HepG2 (cell line): ENCODE measurements around the gene IFNA2. TPM values are rescaled to one million over a fixed set of nuclear protein-coding genes. Genes with fewer than 3 reads are reported as not detected.

Experiments
- ELF4 ChIP-seq: sonication (generic); formaldehyde crosslinking; IDR thresholded peaks from 2 replicates; pipeline ENCODE4 v1.5.0; 2020; ENCODE audit warnings: missing genetic modification reagents, mild to moderate bottlenecking, moderate library complexity, borderline replicate concordance
- FOXJ3 ChIP-seq: sonication (generic); formaldehyde crosslinking; IDR thresholded peaks from 2 replicates; pipeline ENCODE4 v1.4.0; 2020; ENCODE audit warnings: missing genetic modification reagents, mild to moderate bottlenecking, borderline replicate concordance
- GATAD2A ChIP-seq: IDR thresholded peaks from 2 replicates; pipeline ENCODE4 v1.6.1; 2016
- MATR3 ChIP-seq: sonication (generic); formaldehyde crosslinking; IDR thresholded peaks from 2 replicates; pipeline ENCODE4 v1.4.0; 2020; ENCODE audit warnings: missing genetic modification reagents
- NCOA2 ChIP-seq: sonication (generic); formaldehyde crosslinking; IDR thresholded peaks from 2 replicates; pipeline ENCODE4 v1.8.0; 2022; ENCODE audit warnings: inconsistent platforms
- PCBP2 ChIP-seq: fragments of 200-400 bp; formaldehyde crosslinking; optimal IDR thresholded peaks from 2 replicates; pipeline ENCODE3; 2018; ENCODE audit warnings: low read length, low read depth; ENCODE audit not compliant: poor library complexity, severe bottlenecking
- RELA ChIP-seq: sonication (generic); formaldehyde crosslinking; IDR thresholded peaks from 2 replicates; pipeline ENCODE4 v1.4.0; 2020; ENCODE audit warnings: missing genetic modification reagents
- SYNCRIP ChIP-seq: fragments of 200-400 bp; formaldehyde crosslinking; IDR thresholded peaks from 2 replicates; pipeline ENCODE4 v1.6.1; 2018; ENCODE audit warnings: mild to moderate bottlenecking, low read depth, low read length; ENCODE audit not compliant: insufficient read depth
- TCF12 ChIP-seq, 2 experiments: fragments of 450-650 bp in 1 of 2; sonication (generic) in 1 of 2; formaldehyde crosslinking in 1 of 2; IDR thresholded peaks; 2 replicates each; pipeline versions ENCODE4 v1.6.1 to v1.8.0; 2017 to 2022; ENCODE audit warnings: antibody characterized with exemption in 1 of 2, mild to moderate bottlenecking in 1 of 2, missing genetic modification reagents in 1 of 2, moderate library complexity in 1 of 2
- ZC3H4 ChIP-seq: sonication (generic); formaldehyde crosslinking; IDR thresholded peaks from 2 replicates; pipeline ENCODE4 v1.4.0; 2020; ENCODE audit warnings: missing genetic modification reagents, borderline replicate concordance
- ZNF12 ChIP-seq: sonication (generic); formaldehyde crosslinking; IDR thresholded peaks from 2 replicates; pipeline ENCODE4 v1.5.0; 2020; ENCODE audit warnings: missing genetic modification reagents
- ZNF432 ChIP-seq: sonication (generic); formaldehyde crosslinking; IDR thresholded peaks from 2 replicates; pipeline ENCODE4 v1.5.0; 2020; ENCODE audit warnings: missing genetic modification reagents, mild to moderate bottlenecking, borderline replicate concordance
- ZNF550 ChIP-seq: sonication (generic); formaldehyde crosslinking; IDR thresholded peaks from 2 replicates; pipeline ENCODE4 v1.4.0; 2020; ENCODE audit warnings: mild to moderate bottlenecking, missing genetic modification reagents, borderline replicate concordance
- ZNF562 ChIP-seq: sonication (generic); formaldehyde crosslinking; IDR thresholded peaks from 2 replicates; pipeline ENCODE4 v1.8.0; 2022; ENCODE audit warnings: missing genetic modification reagents, borderline replicate concordance
- ZNF567 ChIP-seq: sonication (generic); formaldehyde crosslinking; IDR thresholded peaks from 2 replicates; pipeline ENCODE4 v1.8.1; 2023; ENCODE audit warnings: mild to moderate bottlenecking, missing genetic modification reagents, borderline replicate concordance
- polyA plus RNA-seq, 8 experiments: library from polyadenylated mRNA; depleted of rRNA in 3 of 8; stranded (reverse) in 7 of 8; unstranded in 1 of 8; fragments of >200 nt; fragmentation: Illumina TruSeq in 4 of 8; extraction: Trizol in 4 of 8; gene quantifications; 2 replicates each; pipeline versions ENCODE4 v1.2.1 to v1.2.3, GENCODE V29; 2011 to 2016; ENCODE audit warnings: low read depth in 4 of 8, missing spikeins in 1 of 8, mixed read lengths in 1 of 8; ENCODE audit not compliant: insufficient read depth in 1 of 8
- total RNA-seq, 5 experiments: library from RNA; depleted of rRNA; stranded (reverse); fragments of >200 nt; fragmentation: Illumina TruSeq; extraction: Trizol; gene quantifications; 2 replicates each; pipeline ENCODE4 v1.2.3, GENCODE V29; 2016; ENCODE audit warnings: low read depth in 1 of 5
- TF ChIP-seq, protein P1 (sequence below): sonication (generic); formaldehyde crosslinking; IDR thresholded peaks from 2 replicates; pipeline ENCODE4 v1.4.0; 2020; ENCODE audit warnings: missing genetic modification reagents, borderline replicate concordance
- TF ChIP-seq, protein P2 (sequence below): sonication (generic); formaldehyde crosslinking; IDR thresholded peaks from 2 replicates; pipeline ENCODE4 v1.5.1; 2020; ENCODE audit warnings: mild to moderate bottlenecking, missing genetic modification reagents, borderline replicate concordance
- TF ChIP-seq, protein P3 (sequence below): sonication (generic); formaldehyde crosslinking; IDR thresholded peaks from 2 replicates; pipeline ENCODE4 v1.5.0; 2020; ENCODE audit warnings: missing genetic modification reagents, mild to moderate bottlenecking, borderline replicate concordance
- TF ChIP-seq, protein P4 (sequence below): sonication (generic); formaldehyde crosslinking; IDR thresholded peaks from 2 replicates; pipeline ENCODE4 v1.4.0; 2020; ENCODE audit warnings: missing genetic modification reagents

Gene IFNA2
- total and polyA plus RNA-seq, 2 of the 13 experiments (the other 11 are each of a cell fraction or from before 2014, with no cell fraction given), result not detected

DNA sequence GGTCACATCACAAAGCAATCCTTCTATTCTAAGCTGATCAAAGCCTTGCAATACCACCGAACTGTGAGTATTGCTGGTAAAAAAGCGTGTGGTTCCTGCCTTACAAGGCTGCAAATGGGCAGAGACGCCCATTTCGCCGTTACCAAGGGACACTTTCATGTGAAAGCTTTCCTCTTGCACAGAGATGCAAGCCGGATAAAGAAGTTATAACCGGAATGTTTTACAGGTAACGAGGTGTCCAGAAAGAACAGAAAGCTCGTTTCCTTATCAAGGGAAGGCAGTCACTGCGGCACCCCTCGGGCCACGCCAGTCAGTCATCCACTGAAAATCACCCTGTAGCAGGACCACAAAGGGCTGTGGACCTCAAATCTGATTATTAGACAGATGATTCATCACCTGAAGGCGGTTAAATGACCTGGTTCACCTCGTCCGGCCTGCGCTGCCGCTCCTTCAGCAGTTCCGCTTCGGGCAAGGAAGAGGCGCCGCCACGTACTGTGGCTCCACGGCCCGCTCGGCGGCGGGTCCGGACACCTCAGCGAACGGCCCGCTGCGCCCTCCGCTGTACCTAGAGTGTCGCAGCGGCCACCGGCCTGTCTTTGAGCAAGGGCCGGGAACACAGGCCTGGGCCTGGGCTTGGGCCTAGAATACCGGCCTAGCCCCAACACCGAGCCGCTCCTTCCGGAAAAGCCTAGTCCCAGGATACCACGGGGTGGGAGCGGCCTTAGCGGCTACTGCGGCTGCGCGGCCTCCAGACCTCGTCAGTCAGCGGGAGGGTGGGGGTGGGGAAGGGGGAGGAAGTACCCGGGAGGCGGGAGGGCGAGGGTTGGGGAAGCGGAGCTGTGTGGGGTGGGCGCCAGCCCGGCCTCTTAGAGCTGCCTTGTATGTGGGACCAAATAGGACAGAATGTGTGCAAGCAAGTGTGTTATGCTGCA lies 50.2 kb downstream of the IFNA2 start, which contains the start of gene KLHL9 (continued):
- TF ChIP-seq, protein P1, sequence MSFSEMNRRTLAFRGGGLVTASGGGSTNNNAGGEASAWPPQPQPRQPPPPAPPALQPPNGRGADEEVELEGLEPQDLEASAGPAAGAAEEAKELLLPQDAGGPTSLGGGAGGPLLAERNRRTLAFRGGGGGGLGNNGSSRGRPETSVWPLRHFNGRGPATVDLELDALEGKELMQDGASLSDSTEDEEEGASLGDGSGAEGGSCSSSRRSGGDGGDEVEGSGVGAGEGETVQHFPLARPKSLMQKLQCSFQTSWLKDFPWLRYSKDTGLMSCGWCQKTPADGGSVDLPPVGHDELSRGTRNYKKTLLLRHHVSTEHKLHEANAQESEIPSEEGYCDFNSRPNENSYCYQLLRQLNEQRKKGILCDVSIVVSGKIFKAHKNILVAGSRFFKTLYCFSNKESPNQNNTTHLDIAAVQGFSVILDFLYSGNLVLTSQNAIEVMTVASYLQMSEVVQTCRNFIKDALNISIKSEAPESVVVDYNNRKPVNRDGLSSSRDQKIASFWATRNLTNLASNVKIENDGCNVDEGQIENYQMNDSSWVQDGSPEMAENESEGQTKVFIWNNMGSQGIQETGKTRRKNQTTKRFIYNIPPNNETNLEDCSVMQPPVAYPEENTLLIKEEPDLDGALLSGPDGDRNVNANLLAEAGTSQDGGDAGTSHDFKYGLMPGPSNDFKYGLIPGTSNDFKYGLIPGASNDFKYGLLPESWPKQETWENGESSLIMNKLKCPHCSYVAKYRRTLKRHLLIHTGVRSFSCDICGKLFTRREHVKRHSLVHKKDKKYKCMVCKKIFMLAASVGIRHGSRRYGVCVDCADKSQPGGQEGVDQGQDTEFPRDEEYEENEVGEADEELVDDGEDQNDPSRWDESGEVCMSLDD (CRISPR knock-in tag), result no peak
- TF ChIP-seq ZNF550 (CRISPR knock-in tag), result 0 out of 2 replicates have a peak, but pooled peaks have one; percentile 25
- TF ChIP-seq FOXJ3 (CRISPR knock-in tag), result peak; percentile 49; the same call in 1 of the 2 replicates
- no peak for TF ChIP-seq SYNCRIP
- TF ChIP-seq MATR3, result no peak
- TF ChIP-seq ZNF562, result no peak
- TF ChIP-seq RELA (CRISPR knock-in tag), result no peak
- TF ChIP-seq PCBP2, result no peak
- no peak for TF ChIP-seq TCF12 (IDR thresholded peaks at IDR 0.05)
- no peak for TF ChIP-seq TCF12 (CRISPR knock-in tag; IDR thresholded peaks at IDR 0.05)
- peak; percentile 43; the same call in 1 of the 2 replicates for TF ChIP-seq NCOA2 (CRISPR knock-in tag)
- no peak for TF ChIP-seq ZC3H4 (CRISPR knock-in tag)
- TF ChIP-seq, protein P2, sequence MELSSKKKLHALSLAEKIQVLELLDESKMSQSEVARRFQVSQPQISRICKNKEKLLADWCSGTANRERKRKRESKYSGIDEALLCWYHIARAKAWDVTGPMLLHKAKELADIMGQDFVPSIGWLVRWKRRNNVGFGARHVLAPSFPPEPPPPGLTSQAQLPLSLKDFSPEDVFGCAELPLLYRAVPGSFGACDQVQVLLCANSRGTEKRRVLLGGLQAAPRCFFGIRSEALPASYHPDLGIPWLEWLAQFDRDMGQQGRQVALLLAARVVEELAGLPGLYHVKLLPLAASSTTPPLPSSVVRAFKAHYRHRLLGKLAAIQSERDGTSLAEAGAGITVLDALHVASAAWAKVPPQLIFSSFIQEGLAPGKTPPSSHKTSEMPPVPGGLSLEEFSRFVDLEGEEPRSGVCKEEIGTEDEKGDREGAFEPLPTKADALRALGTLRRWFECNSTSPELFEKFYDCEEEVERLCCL (CRISPR knock-in tag), result peak; percentile 63; the same call in 1 of the 2 replicates
- TF ChIP-seq GATAD2A, result no peak; the same call in 1 of the 2 replicates
- no peak for TF ChIP-seq ZNF567
- TF ChIP-seq ZNF12 (CRISPR knock-in tag), result peak; percentile 29; the same call in 1 of the 2 replicates
- peak; percentile 32; the same call in 1 of the 2 replicates for TF ChIP-seq ELF4 (CRISPR knock-in tag)
- TF ChIP-seq, protein P3, sequence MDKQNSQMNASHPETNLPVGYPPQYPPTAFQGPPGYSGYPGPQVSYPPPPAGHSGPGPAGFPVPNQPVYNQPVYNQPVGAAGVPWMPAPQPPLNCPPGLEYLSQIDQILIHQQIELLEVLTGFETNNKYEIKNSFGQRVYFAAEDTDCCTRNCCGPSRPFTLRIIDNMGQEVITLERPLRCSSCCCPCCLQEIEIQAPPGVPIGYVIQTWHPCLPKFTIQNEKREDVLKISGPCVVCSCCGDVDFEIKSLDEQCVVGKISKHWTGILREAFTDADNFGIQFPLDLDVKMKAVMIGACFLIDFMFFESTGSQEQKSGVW (CRISPR knock-in tag), result no peak
- TF ChIP-seq, protein P4, sequence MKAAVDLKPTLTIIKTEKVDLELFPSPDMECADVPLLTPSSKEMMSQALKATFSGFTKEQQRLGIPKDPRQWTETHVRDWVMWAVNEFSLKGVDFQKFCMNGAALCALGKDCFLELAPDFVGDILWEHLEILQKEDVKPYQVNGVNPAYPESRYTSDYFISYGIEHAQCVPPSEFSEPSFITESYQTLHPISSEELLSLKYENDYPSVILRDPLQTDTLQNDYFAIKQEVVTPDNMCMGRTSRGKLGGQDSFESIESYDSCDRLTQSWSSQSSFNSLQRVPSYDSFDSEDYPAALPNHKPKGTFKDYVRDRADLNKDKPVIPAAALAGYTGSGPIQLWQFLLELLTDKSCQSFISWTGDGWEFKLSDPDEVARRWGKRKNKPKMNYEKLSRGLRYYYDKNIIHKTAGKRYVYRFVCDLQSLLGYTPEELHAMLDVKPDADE, result no peak
- TF ChIP-seq ZNF432, result no peak
